ENCODE measurements around the gene GSTM3. TPM values are rescaled to one million over a fixed set of nuclear protein-coding genes. Genes with fewer than 3 reads are reported as not detected.
"Not testable (repeated sequence)": the region's sequence is repeated elsewhere in the genome, so short reads cannot be mapped to it uniquely, and the experiment has no call there.

GSTM3 gene
- total RNA-seq, 2 donors from 2014 or later: 5.5 to 10.3 TPM

- H3K36me3 Mint-ChIP-seq (ENCODE audit: low read depth): no peaks in the 10 kb centered on the region
- no peak overlapping the region for H3K27ac Mint-ChIP-seq
- no CpG with 5 or more reads among the region's 6 CpGs for WGBS, 2 experiments (ENCODE audit: insufficient coverage in 1 of 2, insufficient read length in 1 of 2)
- no peak for TF ChIP-seq CTCF (conservative IDR thresholded peaks at IDR 0.05)
- no peak overlapping the region for H3K4me3 Mint-ChIP-seq
- peaks cover 3% of the 10 kb centered on the region for H3K9me3 Mint-ChIP-seq
- no peak for DNase-seq
- no peaks in the 10 kb centered on the region for H3K4me1 Mint-ChIP-seq
- H3K4me3 ChIP-seq (ENCODE audit: low read length): no peak overlapping the region
- no peaks in the 10 kb centered on the region for H3K9me3 ChIP-seq (ENCODE audit: control insufficient read depth, low read length)
- no peaks in the 10 kb centered on the region for H3K36me3 ChIP-seq (ENCODE audit: control insufficient read depth, insufficient read depth, low read length)
- H3K4me1 ChIP-seq (ENCODE audit: control insufficient read depth, insufficient read depth, low read length): no peaks in the 10 kb centered on the region
- no peak overlapping the region for H3K27ac ChIP-seq (ENCODE audit: low read depth, low read length)
- no peaks in the 10 kb centered on the region for H3K27me3 ChIP-seq (ENCODE audit: control insufficient read depth, insufficient read depth, low read length, poor library complexity, severe bottlenecking)
- H3K9ac ChIP-seq (ENCODE audit: extremely low read depth, low read length, poor library complexity, severe bottlenecking): no peak overlapping the region
- no peaks in the 10 kb centered on the region for H3K27me3 Mint-ChIP-seq (ENCODE audit: insufficient read depth)
Measured at GRCh38 chr1:109689844-109690405, 50.9 kb downstream of the GSTM3 start.

GRCh38 chr1:109687641-109688499, 53.0 kb downstream of the GSTM3 start, which contains the start of gene GSTM1:
Gene GSTM1 (plus strand): TSS chr1:109687817. CDS start chr1:109687874, 57 bp downstream.
- Mint-ChIP-seq H3K27ac (peak within 1 kb of the TSS; percentile 66), H3K4me1 (no peaks in the 10 kb centered on the region)
- H3K4me1 ChIP-seq (ENCODE audit: control insufficient read depth, insufficient read depth, low read length): no peaks in the 10 kb centered on the region

GRCh38 chr1:109687109-109687508, 53.7 kb downstream of the GSTM3 start:
- H3K27me3 ChIP-seq (ENCODE audit: control insufficient read depth, insufficient read depth, low read length, poor library complexity, severe bottlenecking); H3K36me3 ChIP-seq (ENCODE audit: control insufficient read depth, insufficient read depth, low read length); H3K9me3 ChIP-seq (ENCODE audit: control insufficient read depth, low read length); H3K9ac ChIP-seq (ENCODE audit: extremely low read depth, low read length, poor library complexity, severe bottlenecking); H3K4me1 Mint-ChIP-seq; DNase-seq; H3K36me3 Mint-ChIP-seq (ENCODE audit: low read depth); H3K4me1 ChIP-seq (ENCODE audit: control insufficient read depth, insufficient read depth, low read length); H3K27me3 Mint-ChIP-seq (ENCODE audit: insufficient read depth); H3K4me3 ChIP-seq (ENCODE audit: low read length); H3K27ac ChIP-seq (ENCODE audit: low read depth, low read length); H3K9me3 Mint-ChIP-seq: not testable (repeated sequence)
- WGBS, 2 experiments (ENCODE audit: insufficient coverage in 1 of 2, insufficient read length in 1 of 2): 95% methylated on average over 6 of the region's 11 CpGs; no CpG with 5 or more reads in 1 of the 2 experiments
- peak overlapping the region; percentile 66 for H3K27ac Mint-ChIP-seq
- H3K4me3 Mint-ChIP-seq: peak overlapping the region; percentile 55

More at GRCh38 chr1:109687641-109688499, 53.0 kb downstream of the GSTM3 start, which contains the start of gene GSTM1:
- peak; percentile 53 for TF ChIP-seq CTCF (conservative IDR thresholded peaks at IDR 0.05)
- Histone ChIP-seq H3K4me3 (ENCODE audit: low read length) (no peak within 1 kb of the TSS), H3K27ac (ENCODE audit: low read depth, low read length) (no peak within 1 kb of the TSS), H3K9me3 (ENCODE audit: control insufficient read depth, low read length) (no peaks in the 10 kb centered on the region), H3K27me3 (ENCODE audit: control insufficient read depth, insufficient read depth, low read length, poor library complexity, severe bottlenecking) (no peaks in the 10 kb centered on the region), H3K9ac (ENCODE audit: extremely low read depth, low read length, poor library complexity, severe bottlenecking) (no peak within 1 kb of the TSS), H3K36me3 (ENCODE audit: control insufficient read depth, insufficient read depth, low read length) (no peaks in the 10 kb centered on the region)
- peak within 1 kb of the TSS; percentile 55 for H3K4me3 Mint-ChIP-seq
- H3K36me3 Mint-ChIP-seq (ENCODE audit: low read depth): no peaks in the 10 kb centered on the region
- peaks cover 7% of the 10 kb centered on the region for H3K9me3 Mint-ChIP-seq
- no CpG with 5 or more reads among the region's 46 CpGs for WGBS, 2 experiments (ENCODE audit: insufficient coverage in 1 of 2, insufficient read length in 1 of 2)
- DNase-seq: peak; percentile 87
- H3K27me3 Mint-ChIP-seq (ENCODE audit: insufficient read depth): no peaks in the 10 kb centered on the region

- WGBS, 2 experiments (ENCODE audit: insufficient coverage in 1 of 2, insufficient read length in 1 of 2): no CpG with 5 or more reads among the region's 4 CpGs
- DNase-seq: not testable (repeated sequence)
Measured at GRCh38 chr1:109685890-109686289, 54.9 kb downstream of the GSTM3 start.

GRCh38 chr1:109685399-109685798, 55.4 kb downstream of the GSTM3 start:
- not testable (repeated sequence) for H3K9ac ChIP-seq (ENCODE audit: extremely low read depth, low read length, poor library complexity, severe bottlenecking); DNase-seq; H3K9me3 ChIP-seq (ENCODE audit: control insufficient read depth, low read length); H3K4me1 Mint-ChIP-seq; H3K4me3 Mint-ChIP-seq; H3K27me3 ChIP-seq (ENCODE audit: control insufficient read depth, insufficient read depth, low read length, poor library complexity, severe bottlenecking); H3K27ac Mint-ChIP-seq; H3K36me3 ChIP-seq (ENCODE audit: control insufficient read depth, insufficient read depth, low read length); H3K27ac ChIP-seq (ENCODE audit: low read depth, low read length); H3K4me1 ChIP-seq (ENCODE audit: control insufficient read depth, insufficient read depth, low read length); H3K4me3 ChIP-seq (ENCODE audit: low read length); H3K27me3 Mint-ChIP-seq (ENCODE audit: insufficient read depth); H3K9me3 Mint-ChIP-seq; H3K36me3 Mint-ChIP-seq (ENCODE audit: low read depth)
- WGBS, 2 experiments (ENCODE audit: insufficient coverage in 1 of 2, insufficient read length in 1 of 2): no CpG with 5 or more reads among the region's 1 CpG

More at GRCh38 chr1:109685890-109686289, 54.9 kb downstream of the GSTM3 start:
- H3K27me3 Mint-ChIP-seq (ENCODE audit: insufficient read depth); H3K27ac Mint-ChIP-seq; H3K36me3 ChIP-seq (ENCODE audit: control insufficient read depth, insufficient read depth, low read length); H3K9ac ChIP-seq (ENCODE audit: extremely low read depth, low read length, poor library complexity, severe bottlenecking); H3K4me3 ChIP-seq (ENCODE audit: low read length); H3K36me3 Mint-ChIP-seq (ENCODE audit: low read depth); H3K27ac ChIP-seq (ENCODE audit: low read depth, low read length); H3K4me1 ChIP-seq (ENCODE audit: control insufficient read depth, insufficient read depth, low read length); H3K4me3 Mint-ChIP-seq; H3K4me1 Mint-ChIP-seq; H3K9me3 Mint-ChIP-seq; H3K27me3 ChIP-seq (ENCODE audit: control insufficient read depth, insufficient read depth, low read length, poor library complexity, severe bottlenecking); H3K9me3 ChIP-seq (ENCODE audit: control insufficient read depth, low read length): not testable (repeated sequence)
